Fibroblast of the aortic adventitia (primary cell): ENCODE data around the gene TEC. TPM values are rescaled to one million over a fixed set of nuclear protein-coding genes. Genes with fewer than 3 reads are reported as not detected.

Experiments
- DNase-seq: peaks from one replicate; pipeline ENCODE4 v3.0.0-alpha.2; 2010; ENCODE audit warnings: low read depth
- H3K4me3 ChIP-seq: 2 replicates; pipeline ENCODE4 v1.5.1; 2011; ENCODE audit warnings: low read depth, mild to moderate bottlenecking, control low read depth, low read length, moderate library complexity
- total RNA-seq: library from RNA; depleted of rRNA; stranded (reverse); fragments of >200 nt; gene quantifications from 2 replicates; pipeline ENCODE4 v1.2.3, GENCODE V29; 2012; ENCODE audit warnings: low replicate concordance
- TF ChIP-seq, protein P1 (sequence below): IDR thresholded peaks from 2 replicates; pipeline ENCODE4 v1.5.1; 2011; ENCODE audit warnings: mild to moderate bottlenecking, low read length, control low read depth, inconsistent platforms; ENCODE audit not compliant: insufficient read depth

The TEC gene
- total RNA-seq, 1 donor = 0.72 TPM

DNA sequence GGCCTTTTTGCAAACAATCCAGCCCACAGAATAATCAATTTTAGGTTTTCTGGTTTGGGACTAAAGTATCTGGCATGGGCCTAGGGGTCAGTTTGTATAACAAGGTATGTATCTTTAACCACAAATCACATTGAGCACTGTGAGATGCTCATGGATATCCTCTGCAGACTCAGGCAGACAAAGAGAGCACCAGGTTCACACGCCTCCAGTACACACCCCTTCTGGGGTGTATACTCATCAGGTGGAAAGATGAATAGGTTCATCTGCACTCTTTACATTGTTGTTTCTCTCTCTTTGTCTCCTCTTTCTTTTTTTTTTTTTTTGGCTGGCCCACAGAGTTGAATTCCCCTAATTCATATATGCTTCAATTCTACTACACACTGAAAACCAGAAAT is 21.1 kb downstream of the TEC start:
- no peak for DNase-seq
- no peak overlapping the region for H3K4me3 ChIP-seq
- TF ChIP-seq, protein P1, sequence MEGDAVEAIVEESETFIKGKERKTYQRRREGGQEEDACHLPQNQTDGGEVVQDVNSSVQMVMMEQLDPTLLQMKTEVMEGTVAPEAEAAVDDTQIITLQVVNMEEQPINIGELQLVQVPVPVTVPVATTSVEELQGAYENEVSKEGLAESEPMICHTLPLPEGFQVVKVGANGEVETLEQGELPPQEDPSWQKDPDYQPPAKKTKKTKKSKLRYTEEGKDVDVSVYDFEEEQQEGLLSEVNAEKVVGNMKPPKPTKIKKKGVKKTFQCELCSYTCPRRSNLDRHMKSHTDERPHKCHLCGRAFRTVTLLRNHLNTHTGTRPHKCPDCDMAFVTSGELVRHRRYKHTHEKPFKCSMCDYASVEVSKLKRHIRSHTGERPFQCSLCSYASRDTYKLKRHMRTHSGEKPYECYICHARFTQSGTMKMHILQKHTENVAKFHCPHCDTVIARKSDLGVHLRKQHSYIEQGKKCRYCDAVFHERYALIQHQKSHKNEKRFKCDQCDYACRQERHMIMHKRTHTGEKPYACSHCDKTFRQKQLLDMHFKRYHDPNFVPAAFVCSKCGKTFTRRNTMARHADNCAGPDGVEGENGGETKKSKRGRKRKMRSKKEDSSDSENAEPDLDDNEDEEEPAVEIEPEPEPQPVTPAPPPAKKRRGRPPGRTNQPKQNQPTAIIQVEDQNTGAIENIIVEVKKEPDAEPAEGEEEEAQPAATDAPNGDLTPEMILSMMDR = no peak

DNA sequence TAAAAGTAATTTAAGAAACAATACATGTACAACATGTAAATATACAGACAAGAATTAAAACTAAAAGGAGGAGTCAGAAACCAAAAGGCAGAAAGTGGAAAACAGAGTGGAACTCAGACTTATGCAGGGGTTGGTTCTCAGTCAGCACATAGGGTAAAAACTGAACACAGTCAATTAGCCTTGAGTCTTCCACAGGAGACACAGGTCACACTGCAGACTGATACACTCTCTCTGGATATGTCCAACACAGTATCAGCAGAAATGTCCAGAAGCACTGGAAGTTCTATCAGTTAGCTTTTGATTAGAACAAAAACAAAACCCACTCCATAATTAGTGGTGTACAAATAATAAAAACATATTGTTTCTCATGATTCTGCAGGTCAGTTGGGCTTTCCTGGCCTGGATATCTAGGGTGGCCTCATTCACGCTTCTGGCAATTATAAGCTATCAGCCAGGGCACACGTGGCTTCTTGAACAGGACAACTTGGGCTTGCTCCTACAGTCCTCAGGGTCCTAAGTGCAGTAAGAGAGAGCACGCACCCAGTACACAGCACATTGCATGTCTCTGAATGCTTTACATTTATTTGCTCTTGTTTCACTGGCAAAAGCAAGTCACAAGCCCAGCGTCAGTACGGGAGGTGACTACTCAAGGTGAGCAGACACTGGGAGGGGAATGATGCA is 21.6 kb downstream of the TEC start:
- no peak for DNase-seq
- TF ChIP-seq, protein P1 = no peak
- H3K4me3 ChIP-seq = no peak overlapping the region

DNA sequence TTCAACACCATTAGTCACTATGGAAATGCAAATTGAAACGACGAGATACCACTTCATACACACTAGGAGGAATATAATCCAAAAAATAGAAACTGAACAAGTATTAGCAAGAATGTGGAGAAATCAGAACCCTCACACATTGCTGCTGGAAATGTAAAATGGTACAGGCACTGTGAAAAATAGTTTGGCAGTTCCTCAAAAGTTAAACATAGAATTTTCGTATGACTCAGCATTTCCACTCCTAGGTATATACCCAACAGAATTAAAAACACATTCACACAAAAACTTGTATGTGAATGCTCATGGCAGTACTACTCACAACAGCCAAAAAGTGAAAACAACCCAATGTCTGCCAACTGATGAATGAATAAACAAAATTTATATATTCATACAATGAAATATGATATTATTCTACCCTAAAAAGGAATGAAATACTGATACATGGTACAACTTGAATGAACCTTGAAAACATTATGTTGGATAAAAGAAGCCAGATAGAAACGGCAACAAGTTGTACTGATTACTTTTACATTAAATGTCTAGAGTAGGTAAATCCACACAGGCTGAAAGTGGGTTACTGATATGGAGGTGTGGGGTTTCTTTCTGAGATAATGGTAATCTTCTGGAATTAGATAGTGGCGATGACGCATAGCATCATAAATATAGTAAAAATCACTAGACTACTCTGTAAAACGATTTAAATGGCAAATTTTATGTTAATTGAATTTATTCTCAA is 22.3 kb downstream of the TEC start:
- TF ChIP-seq, protein P1 = no peak
- peak; percentile 87 for DNase-seq

DNA sequence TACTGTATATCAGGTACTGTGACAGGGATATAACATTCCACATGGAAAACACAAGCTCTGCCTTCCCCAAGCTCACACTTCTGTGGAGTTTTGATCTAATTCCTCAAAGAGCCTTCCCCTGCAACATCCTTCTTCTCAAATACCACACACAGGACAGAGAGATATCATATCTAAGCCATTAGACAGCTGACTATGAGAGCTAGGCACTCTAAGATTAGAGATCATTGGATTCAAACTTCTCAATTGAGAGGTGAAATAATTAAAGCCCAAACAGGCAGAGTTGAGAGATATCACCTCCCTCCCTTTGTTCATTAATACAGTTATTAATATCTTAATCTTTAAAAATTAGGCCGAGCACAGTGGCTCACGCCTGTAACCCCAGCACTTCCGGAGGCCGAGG is 25.0 kb downstream of the TEC start:
- no peak overlapping the region for H3K4me3 ChIP-seq
- DNase-seq = no peak
- TF ChIP-seq, protein P1 = no peak

More for the DNA sequence above, 22.3 kb downstream of the TEC start:
- H3K4me3 ChIP-seq = no peak overlapping the region

DNA sequence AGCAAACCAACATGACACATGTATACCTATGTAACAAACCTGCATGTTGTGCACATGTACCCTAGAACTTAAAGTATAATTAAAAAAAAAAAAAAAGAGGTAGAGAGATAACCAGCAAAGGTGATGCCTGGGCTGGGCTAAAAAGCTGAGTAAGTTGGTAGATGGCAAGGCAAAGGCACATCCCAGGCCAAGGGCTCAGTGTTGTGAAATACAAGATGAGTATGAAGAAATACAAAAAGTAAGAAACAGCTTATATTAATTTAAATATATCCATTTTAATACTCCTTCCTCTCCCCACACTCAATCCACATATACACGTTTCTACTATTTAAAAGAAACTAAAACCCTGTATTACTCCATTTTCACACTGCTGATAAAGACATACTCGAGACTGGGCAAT is 25.8 kb downstream of the TEC start:
- no peak overlapping the region for H3K4me3 ChIP-seq
- DNase-seq = no peak
- TF ChIP-seq, protein P1 = no peak

DNA sequence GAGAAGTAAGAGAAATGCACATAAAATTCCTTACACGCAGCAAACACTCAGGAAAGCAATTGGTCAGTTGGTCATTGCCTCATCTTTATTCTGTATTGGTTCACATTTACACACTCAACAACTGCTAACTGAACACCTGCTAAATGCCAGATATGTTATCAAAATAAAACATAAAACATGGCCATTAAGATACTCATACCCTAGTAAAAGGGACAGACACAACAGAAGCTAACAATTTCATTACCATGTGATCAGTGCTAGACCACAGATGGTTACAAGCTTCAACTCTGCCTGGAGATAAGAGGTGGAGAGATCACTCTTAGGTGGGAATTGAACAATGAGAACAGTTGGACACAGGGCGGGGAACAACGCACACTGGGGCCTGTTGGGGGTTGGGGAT is 26.2 kb downstream of the TEC start:
- DNase-seq = no peak
- TF ChIP-seq, protein P1 = no peak
- no peak overlapping the region for H3K4me3 ChIP-seq
